Heart left ventricle (tissue), 16 donors: ENCODE measurements around the gene NEK9. TPM values are rescaled to one million over a fixed set of nuclear protein-coding genes. Genes with fewer than 3 reads are reported as not detected.
A peak's percentile ranks its signal among the peaks of the same experiment; 100 is the strongest.

ENCODE experiments used
- ATAC-seq, 4 donors: fragments of 200-7000 bp; cut with Tn5 transposase; one replicate each; pipeline ENCODE4 v1.9.1; 2020 to 2022; ENCODE audit warnings: moderate library complexity in 4 of 4, mild to moderate bottlenecking in 3 of 4, moderate number of reproducible peaks in 1 of 4
- DNase-seq, 5 donors: peaks; one replicate each; pipeline ENCODE4 v3.0.0-alpha.2; 2020
- H3K27ac ChIP-seq, 12 donors: fragments of 200-600 bp; sonication (generic) in 4 of 12; one replicate each; pipeline versions ENCODE4 v1.5.0 to v1.8.0; 2016 to 2022; ENCODE audit warnings: mild to moderate bottlenecking in 2 of 12
- H3K27me3 ChIP-seq, 9 donors: fragments of 200-600 bp; sonication (generic) in 2 of 9; one replicate each; pipeline versions ENCODE4 v1.5.1 to v1.8.0; 2016 to 2022; ENCODE audit warnings: mild to moderate bottlenecking in 3 of 9
- H3K36me3 ChIP-seq, 9 donors: fragments of 200-600 bp; sonication (generic) in 2 of 9; one replicate each; pipeline versions ENCODE4 v1.5.0 to v1.8.0; 2018 to 2022; ENCODE audit warnings: mild to moderate bottlenecking in 2 of 9
- H3K4me1 ChIP-seq, 12 donors: fragments of 200-600 bp; sonication (generic) in 4 of 12; one replicate each; pipeline versions ENCODE4 v1.5.0 to v1.8.0; 2016 to 2022; ENCODE audit warnings: mild to moderate bottlenecking in 3 of 12
- H3K4me3 ChIP-seq, 12 donors: fragments of 200-600 bp; sonication (generic) in 4 of 12; one replicate each; pipeline versions ENCODE4 v1.5.0 to v1.8.0; 2017 to 2022; ENCODE audit warnings: mild to moderate bottlenecking in 9 of 12, moderate library complexity in 4 of 12
- H3K9me3 ChIP-seq, 12 donors: fragments of 200-600 bp; sonication (generic) in 4 of 12; one replicate each; pipeline versions ENCODE4 v1.5.0 to v1.8.0; 2016 to 2022; ENCODE audit warnings: mild to moderate bottlenecking in 1 of 12
- CTCF ChIP-seq, 12 donors: fragments of 200-600 bp; sonication (generic) in 4 of 12; IDR thresholded peaks; one replicate each; pipeline versions ENCODE4 v1.5.0 to v1.8.0; 2018 to 2022; ENCODE audit warnings: antibody characterized with exemption in 12 of 12, mild to moderate bottlenecking in 5 of 12
- POLR2A ChIP-seq, 2 donors: fragments of 450-650 bp; IDR thresholded peaks; one replicate each; pipeline ENCODE4 v1.6.1; 2017; ENCODE audit warnings: antibody characterized with exemption in 2 of 2, mild to moderate bottlenecking in 2 of 2, moderate library complexity in 2 of 2
- WGBS, 4 donors: extraction: QIAGEN DNeasy Blood & Tissue Kit in 2 of 4; methylation state at CpG; one replicate each; pipeline versions ENCODE4 v1.1.5 to v1.1.7; 2013 to 2018; 5-methylcytosine and 5-hydroxymethylcytosine counted together
- intact Hi-C, 10 donors: fragments of 100-400 bp; cut with DNase I; formaldehyde crosslinking; loops; one replicate each; pipeline versions ENCODE4 v1.11.1 to v1.14.2; 2022
- polyA plus RNA-seq, 2 donors: library from polyadenylated mRNA; stranded (reverse); fragments of 200-250 nt; gene quantifications; one replicate each; pipeline ENCODE4 v1.2.3, GENCODE V29; 2013
- total RNA-seq, 9 donors: library from RNA; depleted of rRNA in 2 of 9; stranded (reverse); fragments of >200 nt in 2 of 9; fragmentation: NEBNext Ultra II Directional in 3 of 9; extraction: Animal tissue kit (Norgen Biotek cat#: 25700) in 3 of 9; gene quantifications; one replicate each; pipeline versions ENCODE4 v1.1.0 to v1.2.4, GENCODE V29; 2016 to 2023
- donor health status: ischemic (EF 13 %, LVEDD 7.1; RV severe dilation, severe dysfunction).
- donor health status: healthy with polysubstance abuse.
- donor health status: DM: no; HTN: yes; CAD: no.
- donor health status: DM: no; HTN: no; CAD: no.
- donor health status: ischemic (EF 25% LVEDD 6.9; RV normal size, moderate dysfunction).
- donor health status: ischemic (EF 25% LVEDD 5.7; RV mildly dilated, moderate dysfunction).
- donor health status: healthy.
- donor health status: DM: yes; HTN: yes; CAD: no.
- donor health status: ischemic (EF 35%, LVEDD 5.7; RV mildly dilated, moderate dysfunction).
- donor health status: nonischemic (EF 11% LVEDD 7.7; RV severe dilation, severe dysfunction).
- donor health status: DM: yes; HTN: yes; CAD: no.
- donor health status: PGD.
- donor health status: ischemic (EF 29% LVEDD 5.4; RV normal size, mild dysfunction).
- donor health status: nonischemic (EF 23%, LVEDD 6.1; RV moderate dilation, normal function).

NEK9 gene
- total and polyA plus RNA-seq, 11 donors, result 40.1 to 114 (median 94.3) TPM

GRCh38 chr14:75147423-75148071 lies 20.7 kb upstream of the NEK9 start:
- peak in 4 of 5 donors; percentile 64 to 80 (median 70) for DNase-seq
- H3K36me3 ChIP-seq, result peaks cover 0 to 51% (median 35%) of the 10 kb centered on the region in 9 donors
- H3K27me3 ChIP-seq, result no peaks in the 10 kb centered on the region
- H3K27ac ChIP-seq, result peak overlapping the region; percentile 56 to 93 (median 84)
- WGBS, 4 donors, result 34 to 44% (median 37%) methylated on average over 8 to 13 of the region's 13 CpGs
- intact Hi-C loops, result loop anchor here in 1 of 10 donors (5.0 kb wide), 1 partner anchor 130 kb away; the partner anchor contains the start of gene FOS
- peaks cover 3 to 83% (median 45%) of the 10 kb centered on the region in 12 donors for H3K4me1 ChIP-seq
- H3K4me3 ChIP-seq, result peak overlapping the region in 4 of 12 donors; percentile 4 to 18 (median 12)
- peak; percentile 84 to 94 (median 92) for ATAC-seq
- no peaks in the 10 kb centered on the region for H3K9me3 ChIP-seq
- TF ChIP-seq POLR2A (IDR thresholded peaks at IDR 0.05) (no peak), CTCF (IDR thresholded peaks at IDR 0.05) (peak; percentile 15 to 69 (median 50))

- Histone ChIP-seq H3K27ac (peak overlapping the region in 9 of 12 donors; percentile 4 to 90 (median 26)), H3K4me1 (peaks cover 3 to 98% (median 50%) of the 10 kb centered on the region in 12 donors), H3K4me3 (no peak overlapping the region), H3K27me3 (no peaks in the 10 kb centered on the region), H3K9me3 (no peaks in the 10 kb centered on the region), H3K36me3 (peaks cover 0 to 27% (median 14%) of the 10 kb centered on the region in 9 donors)
- ATAC-seq, result peak in 3 of 4 donors; percentile 19 to 57 (median 44)
- intact Hi-C loops, result loop anchor here in 2 of 10 donors (5.0 kb wide), 2 partner anchors 32 to 132 kb away; partner anchors contain the start of genes FOS (in 1 of the 2) and TMED10 (in 1 of the 2)
- 64 to 75% (median 70%) methylated on average over 4 to 5 of the region's 5 CpGs for WGBS, 4 donors
- peak in 3 of 5 donors; percentile 21 to 37 (median 31) for DNase-seq
- TF ChIP-seq CTCF (IDR thresholded peaks at IDR 0.05), result no peak
- no peak for TF ChIP-seq POLR2A (IDR thresholded peaks at IDR 0.05)
Observed at GRCh38 chr14:75144944-75145343, 18.1 kb upstream of the NEK9 start.

- Histone ChIP-seq H3K9me3 (no peaks in the 10 kb centered on the region), H3K36me3 (peaks cover 0 to 22% (median 8%) of the 10 kb centered on the region in 9 donors), H3K4me3 (no peak overlapping the region), H3K27me3 (no peaks in the 10 kb centered on the region), H3K27ac (peak overlapping the region in 8 of 12 donors; percentile 12 to 90 (median 44)), H3K4me1 (peaks cover 3 to 98% (median 52%) of the 10 kb centered on the region in 12 donors)
- DNase-seq (no peak), ATAC-seq (no peak)
- TF ChIP-seq POLR2A (IDR thresholded peaks at IDR 0.05) (no peak), CTCF (IDR thresholded peaks at IDR 0.05) (no peak)
- 70 to 83% (median 78%) methylated on average over 9 of the region's 9 CpGs for WGBS, 4 donors
- intact Hi-C loops, result loop anchor here in 1 of 10 donors (5.0 kb wide), 1 partner anchor 33 kb away; the partner anchor contains the start of gene TMED10
Observed at GRCh38 chr14:75143761-75144527, 17.1 kb upstream of the NEK9 start.
